Measurements from ENCODE around the gene SHBG.
"Not testable (repeated sequence)": the region's sequence is repeated elsewhere in the genome, so short reads cannot be mapped to it uniquely, and the experiment has no call there.

Gene SHBG

GRCh38 chr17:7612294-7612640, 17.7 kb upstream of the SHBG start:
- DNase-seq = no peak

DNA sequence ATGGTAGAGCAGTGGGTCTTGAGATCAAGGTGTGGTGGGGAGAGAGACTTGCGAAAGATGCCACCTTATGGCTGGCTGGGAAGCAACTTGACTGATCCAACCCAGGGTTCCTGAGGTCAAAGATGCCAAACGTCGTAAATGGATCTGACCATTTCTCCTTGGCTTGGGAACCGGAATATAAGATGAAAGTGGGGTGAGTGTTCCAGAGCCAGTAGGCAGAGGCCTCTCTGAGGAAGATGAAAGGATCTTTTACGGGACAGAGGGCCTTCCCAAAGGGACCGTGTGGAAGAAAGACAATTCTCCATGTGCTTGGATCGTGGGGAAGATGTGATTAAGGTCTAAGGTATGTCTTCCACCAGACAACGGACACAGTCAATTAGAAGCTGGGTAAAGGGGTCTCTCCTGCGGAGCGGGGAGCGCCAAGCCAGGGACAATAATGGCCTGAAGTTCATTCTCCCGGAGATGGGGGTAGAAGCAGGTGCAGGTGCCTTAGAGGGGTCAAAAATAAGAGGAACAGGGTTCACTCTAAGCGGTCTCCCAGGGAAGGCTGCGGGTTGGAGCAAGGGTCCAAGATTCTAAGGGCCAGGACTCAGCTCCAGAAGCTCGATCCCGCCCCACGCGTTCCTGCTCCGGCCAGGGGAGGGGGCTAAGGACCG, 16.0 kb upstream of the SHBG start:
- peak; percentile 18 for DNase-seq

DNA sequence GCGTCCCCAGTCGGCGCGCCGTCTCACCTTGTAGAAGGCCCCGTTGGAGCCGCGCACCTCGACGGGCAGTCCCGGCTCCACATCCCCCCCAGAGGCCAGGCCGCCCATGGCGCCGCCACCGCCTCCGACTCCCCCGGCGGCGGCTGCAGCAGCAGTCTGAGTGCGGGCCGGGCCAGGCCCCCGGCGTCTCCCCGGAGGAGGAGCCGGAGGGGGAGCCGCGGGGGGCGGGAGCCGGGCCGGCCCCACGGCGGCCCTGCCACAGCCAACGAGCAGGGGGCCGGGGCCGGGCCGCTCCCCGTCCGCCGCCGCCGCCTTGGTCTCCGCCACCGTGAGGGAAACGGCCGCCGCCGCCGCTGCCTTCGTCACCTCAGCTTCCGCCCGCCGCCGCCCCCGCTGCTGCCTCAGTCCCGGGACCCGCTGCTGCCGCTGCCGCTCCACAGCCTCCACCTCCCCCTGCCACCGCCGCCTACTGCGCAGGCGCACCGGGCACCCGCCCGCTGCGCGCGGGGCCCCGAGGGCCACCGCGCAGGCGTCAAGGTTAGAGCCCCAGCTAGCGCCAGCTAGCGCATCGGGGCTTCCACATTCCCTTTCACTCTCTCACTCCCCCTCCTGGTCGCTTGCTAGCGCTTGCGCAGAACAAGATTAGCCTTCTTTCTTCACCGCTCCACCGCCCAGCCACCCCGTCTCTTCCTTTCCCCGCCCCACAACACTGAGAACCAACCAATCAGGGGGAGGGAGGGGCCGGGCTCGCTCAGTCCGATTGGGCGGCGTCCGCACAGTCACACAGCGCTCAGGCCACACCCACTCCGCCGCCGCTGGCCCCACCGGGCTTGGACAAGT, 15.3 kb upstream of the SHBG start, which contains the start of gene FXR2:
Gene FXR2, minus strand, starts transcription at position 473 of the 840 bp plus-strand sequence. Its CDS starts 365 bp downstream, at position 108.
- DNase-seq = peak; percentile 100

- DNase-seq = no peak
Observed at GRCh38 chr17:7615265-7615747, 14.6 kb upstream of the SHBG start.

DNA sequence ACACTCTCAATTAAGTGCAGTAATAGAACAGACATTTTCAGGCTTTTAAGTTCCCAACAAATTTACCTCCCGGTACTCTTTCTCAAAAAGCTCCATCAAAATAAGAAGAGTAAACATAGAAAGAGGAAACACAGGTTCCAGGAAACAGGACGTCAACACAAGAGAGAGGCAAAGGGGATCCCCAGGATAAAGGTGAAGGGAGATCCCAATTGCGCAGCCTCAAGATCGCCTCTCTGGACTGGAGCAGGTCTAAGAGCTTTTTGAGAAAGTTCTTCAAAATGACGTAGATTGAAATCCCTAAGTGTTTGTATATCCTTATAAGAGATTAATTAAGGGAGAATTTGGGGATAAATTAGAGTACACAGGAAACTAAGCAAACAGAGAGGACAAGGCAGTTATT, 11.3 kb upstream of the SHBG start:
- no peak for DNase-seq

- DNase-seq = no peak
Observed at GRCh38 chr17:7620835-7621234, 9.1 kb upstream of the SHBG start.

GRCh38 chr17:7623661-7624060, 6.3 kb upstream of the SHBG start:
- no peak for DNase-seq

- not testable (repeated sequence) for DNase-seq
Observed at GRCh38 chr17:7625749-7626148, 4.2 kb upstream of the SHBG start.

DNA sequence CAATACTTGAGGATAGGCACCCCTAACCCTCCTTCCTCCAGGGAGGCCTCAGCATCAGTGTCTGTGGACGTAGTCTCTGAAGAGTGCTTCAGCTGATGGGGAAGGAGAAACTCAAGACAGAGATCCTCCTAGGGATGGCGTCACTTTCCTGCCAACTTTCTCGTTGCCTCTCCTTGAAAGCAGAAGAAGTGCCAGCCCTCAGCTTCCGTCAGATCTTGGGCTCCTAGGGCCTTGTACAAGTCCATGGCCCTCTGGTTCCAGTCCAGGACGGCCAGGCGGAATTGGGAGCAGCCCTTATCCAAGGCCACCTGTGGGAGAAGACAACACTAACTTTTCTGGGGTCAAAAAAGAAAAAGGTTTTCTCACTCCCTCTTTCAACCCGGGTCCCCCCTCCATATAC, 3.6 kb upstream of the SHBG start:
- DNase-seq = no peak

DNA sequence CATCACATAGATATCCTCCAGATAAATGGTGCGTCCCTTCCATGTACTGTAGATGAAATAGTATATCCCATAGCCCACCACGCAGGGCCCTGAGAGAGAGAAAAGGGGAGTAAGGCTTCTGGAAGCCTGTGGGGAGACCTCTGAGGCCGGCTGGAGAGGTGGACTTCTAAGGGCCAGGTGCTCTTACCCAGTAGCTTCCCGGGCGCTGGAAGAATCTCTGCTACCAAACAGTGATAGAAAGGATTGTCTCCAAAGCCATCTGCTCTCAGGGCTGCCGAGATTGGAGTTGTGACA, 3.0 kb upstream of the SHBG start:
- DNase-seq = no peak

DNA sequence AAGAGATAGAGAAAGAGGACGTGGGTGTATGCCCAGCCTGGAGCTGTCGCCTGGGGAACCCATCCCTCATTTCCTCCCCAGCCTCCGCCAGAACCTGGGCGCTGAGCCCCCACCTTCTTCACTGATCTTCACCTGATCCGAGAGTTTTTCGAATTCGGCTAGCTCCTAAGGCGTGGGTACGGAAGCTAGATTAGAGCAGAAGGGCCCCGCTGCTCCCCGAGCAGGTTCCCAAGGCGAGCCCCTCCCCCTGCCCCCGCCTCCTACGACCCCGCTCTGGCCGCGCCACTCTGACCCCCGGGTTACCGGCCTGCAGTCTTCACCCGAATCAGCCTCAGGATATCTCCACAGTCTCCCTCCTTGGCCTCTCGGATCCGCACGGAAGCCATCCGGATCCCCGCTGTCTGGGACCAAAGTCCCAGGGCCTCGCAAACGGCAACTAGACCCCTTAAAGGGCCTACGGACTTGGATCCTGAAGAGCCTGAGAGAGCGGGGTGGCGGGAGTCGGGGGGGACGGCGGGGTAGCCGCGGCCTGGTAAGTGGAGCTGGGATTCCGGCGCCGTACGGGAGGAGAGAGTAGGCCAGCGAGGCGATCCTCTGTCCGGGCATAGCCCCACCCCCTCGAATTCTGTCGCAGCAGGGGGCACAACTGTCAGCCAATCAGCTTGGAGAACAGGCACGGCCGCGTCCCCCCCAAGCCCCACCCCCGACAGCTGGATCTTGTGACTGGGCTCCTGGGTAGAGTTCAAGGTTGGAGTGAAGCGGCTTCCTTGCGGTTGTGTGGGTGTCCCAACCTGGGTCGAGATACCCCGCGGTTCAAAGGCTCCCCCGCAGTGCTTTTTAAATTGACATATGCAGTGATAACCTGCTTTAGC, 2.4 kb upstream of the SHBG start, which contains the start of gene SAT2:
Gene SAT2, minus strand, starts transcription at position 572 of the 872 bp plus-strand sequence. Its CDS starts 186 bp downstream, at position 386.
- DNase-seq = peak; percentile 78

DNA sequence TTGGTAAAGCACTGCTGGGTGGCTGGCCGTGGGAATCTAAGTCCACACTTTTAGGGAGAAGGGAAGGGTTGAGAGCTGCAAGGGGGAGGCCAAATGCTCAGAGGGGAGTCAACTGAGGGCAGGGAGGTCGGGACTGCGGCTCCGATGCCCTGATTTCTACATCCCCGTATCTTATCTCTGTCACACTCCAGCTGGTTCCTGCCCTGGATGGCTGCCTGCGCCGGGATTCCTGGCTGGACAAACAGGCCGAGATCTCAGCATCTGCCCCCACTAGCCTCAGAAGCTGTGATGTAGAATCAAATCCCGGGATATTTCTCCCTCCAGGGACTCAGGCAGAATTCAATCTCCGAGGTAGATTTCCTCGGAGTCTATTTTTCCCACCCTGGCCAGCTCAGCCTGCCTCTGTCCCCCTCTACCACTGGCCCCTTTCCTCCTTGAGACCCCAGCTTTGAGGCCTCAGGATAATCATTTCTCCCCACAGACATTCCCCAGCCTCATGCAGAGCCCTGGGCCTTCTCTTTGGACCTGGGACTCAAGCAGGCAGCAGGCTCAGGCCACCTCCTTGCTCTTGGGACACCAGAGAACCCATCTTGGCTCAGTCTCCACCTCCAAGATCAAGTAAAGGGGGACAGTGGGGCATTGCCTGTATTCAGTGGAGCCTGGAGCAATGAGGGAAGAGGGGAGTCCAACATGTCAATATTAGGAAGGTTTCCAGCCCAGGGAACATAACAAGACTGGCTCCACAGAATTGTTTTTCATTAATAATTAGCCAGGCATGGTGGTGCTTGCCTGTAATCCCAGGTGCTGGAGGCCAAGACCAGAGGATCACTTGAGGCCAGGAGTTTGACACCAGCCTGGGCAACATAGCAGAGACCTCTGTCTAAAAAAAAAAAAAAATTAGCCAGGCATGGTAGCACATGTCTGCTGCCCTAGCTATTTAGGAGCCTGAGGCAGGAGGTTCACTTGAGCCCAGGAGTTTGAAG, 1.8 kb downstream of the SHBG start:
- no peak for DNase-seq

GRCh38 chr17:7632492-7632894, 2.6 kb downstream of the SHBG start:
- DNase-seq = no peak

- DNase-seq = no peak
Observed at GRCh38 chr17:7633093-7633492, 3.2 kb downstream of the SHBG start.

- no peak for DNase-seq
Observed at GRCh38 chr17:7634384-7634783, 4.4 kb downstream of the SHBG start.

GRCh38 chr17:7636163-7636562, 6.2 kb downstream of the SHBG start:
- no peak for DNase-seq

GRCh38 chr17:7640783-7641182, 10.8 kb downstream of the SHBG start:
- no peak for DNase-seq

- not testable (repeated sequence) for DNase-seq
Observed at GRCh38 chr17:7641635-7642034, 11.7 kb downstream of the SHBG start.

DNA sequence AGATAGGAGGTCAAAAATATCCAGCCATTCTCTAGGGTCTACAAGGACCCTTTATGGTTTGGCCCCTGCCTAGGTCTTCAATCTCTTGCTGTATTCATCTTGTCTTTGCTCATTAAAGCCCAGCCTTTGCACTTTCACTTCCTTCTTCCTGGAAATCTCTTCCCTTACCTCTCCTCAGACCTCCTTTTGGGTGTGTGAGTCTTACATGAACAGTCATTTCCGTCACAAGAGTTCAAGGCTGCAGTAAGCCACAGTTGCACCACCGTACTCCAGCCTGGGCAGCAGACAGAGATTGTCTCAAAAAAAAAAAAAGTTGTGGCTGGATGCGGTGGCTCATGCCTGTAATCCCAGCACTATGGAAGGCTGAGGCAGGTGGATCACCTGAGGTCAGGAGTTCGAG, 14.8 kb downstream of the SHBG start:
- DNase-seq = no peak

DNA sequence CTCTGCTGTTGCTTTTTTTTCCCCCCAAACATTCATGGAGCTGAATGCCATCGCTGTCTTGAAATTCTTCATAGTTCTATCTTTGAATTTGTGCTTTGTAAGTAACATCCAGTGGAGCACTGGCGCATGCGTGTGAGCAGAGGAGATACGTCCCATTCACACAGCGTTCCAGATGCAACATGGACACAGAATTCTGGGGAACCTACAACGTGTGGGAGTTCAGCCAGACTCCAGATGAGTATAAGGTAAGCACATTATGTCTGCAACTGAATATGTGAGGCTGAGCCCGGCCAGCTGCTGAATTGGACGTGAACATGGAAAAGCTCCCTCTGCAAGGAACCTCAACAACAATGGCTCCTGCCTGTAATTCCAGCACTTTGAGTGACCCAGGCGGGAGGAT, 16.5 kb downstream of the SHBG start:
- DNase-seq = no peak

DNA sequence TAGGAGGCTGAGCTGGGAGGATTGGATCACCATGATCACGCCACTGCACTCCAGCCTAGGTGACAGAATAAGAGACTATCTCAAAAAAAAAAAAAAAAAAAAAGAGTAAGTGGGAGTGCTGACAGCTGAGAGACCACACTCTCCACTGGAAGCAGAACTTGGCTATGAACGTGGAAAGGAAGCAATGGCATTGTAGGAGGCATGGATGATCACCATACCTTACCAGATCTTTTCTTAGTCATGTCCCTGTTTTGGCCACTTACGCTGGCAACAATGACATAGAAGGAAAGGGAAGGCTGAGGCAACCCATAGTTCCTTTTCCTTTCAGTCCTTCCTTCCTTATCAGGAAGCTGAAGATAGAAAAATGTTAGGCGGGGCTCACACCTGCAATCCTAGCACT, 17.1 kb downstream of the SHBG start:
- DNase-seq = no peak

- DNase-seq = no peak
Observed at GRCh38 chr17:7650509-7651096, 20.7 kb downstream of the SHBG start, which contains the start of gene ATP1B2. TSS of gene ATP1B2 (plus strand) at chr17:7650926. CDS start at chr17:7651519, 593 bp downstream.

Measured in kidney glomerular epithelial cell (primary cell).